HG02970 (cell line): ENCODE measurements around the gene POGZ.
"Not testable (repeated sequence)": the region's sequence is repeated elsewhere in the genome, so short reads cannot be mapped to it uniquely, and the experiment has no call there.

Experiments
- ATAC-seq: cut with Tn5 transposase; IDR thresholded peaks from one replicate; pipeline ENCODE4 v1.9.1; 2021; ENCODE audit warnings: mild to moderate bottlenecking, moderate library complexity, moderate number of reproducible peaks; ENCODE audit not compliant: unreplicated experiment, low FRiP score

The POGZ gene

DNA sequence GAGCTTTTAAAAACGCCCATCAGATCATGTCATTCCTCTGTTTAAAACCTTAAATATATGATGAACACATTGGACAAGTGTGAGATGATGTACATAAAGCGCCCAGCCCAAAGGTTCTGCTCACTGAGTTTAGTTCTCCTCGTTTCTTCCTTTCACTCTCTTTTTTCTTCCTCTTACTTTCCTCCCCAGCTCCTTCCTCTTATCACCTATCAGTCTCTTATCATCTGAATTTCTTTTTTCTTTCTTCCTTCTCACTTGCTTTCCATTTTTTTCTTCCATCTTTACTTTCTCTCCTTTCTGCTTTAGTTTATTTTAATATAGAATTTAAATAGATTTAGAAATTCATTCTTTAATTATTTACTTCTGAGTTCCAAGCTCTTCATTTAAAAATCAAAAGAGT, 17.8 kb upstream of the POGZ start:
- ATAC-seq = no peak

DNA sequence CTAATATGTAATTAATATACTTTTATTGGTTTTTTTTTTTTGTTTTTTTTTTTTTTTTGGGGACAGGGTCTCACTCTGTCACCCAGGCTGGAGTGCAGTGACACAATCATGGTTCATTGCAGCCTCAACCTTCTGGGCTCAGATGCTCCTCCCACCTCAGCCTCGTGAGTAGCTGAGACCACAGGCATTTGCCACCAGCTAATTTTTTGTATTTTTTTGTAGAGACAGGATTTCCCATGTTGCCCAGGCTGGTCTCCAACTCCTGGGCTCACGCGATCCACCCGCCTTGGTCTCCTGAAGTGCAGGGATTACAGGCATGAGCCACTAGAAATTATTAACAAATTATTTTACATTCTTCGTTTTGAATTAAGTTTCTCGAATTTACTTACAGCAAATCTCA, 16.8 kb upstream of the POGZ start:
- no peak for ATAC-seq

DNA sequence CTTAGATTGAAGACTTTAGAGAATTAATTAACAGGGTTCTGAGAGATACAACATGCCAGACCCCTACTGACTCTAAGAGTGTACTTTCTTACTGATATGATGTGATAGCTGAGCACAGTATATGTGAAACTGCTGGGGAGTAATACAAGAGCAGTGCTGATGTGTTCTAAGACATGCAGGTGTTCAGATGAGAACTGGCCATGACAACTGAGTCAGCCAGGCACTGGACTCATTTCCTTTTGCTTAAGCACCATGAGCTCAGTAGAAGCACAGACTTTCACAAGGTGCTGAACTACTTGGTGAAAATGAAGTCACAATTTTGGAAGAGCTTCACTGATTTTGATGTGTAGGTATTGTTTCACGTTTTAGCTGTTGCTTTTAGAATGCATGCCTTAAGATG, 15.9 kb upstream of the POGZ start:
- no peak for ATAC-seq

DNA sequence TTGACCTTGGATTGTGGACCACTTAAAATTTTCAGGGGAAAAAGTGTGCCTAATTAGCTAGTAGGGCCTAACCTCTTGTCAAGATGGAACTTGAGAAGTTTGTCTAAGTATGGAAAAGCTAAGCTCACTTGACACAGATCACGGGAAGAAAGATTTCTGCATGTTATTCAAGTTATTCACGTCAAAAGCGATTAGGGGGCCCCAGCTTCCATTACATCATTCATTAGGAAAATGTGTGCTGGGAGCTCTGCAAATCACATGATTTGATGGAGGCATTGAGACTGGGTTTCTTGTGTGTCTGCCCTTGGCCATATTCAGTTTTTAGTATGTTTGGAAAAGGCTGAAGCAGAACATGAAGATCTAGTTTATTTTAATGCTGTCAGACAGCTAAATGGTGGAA, 15.5 kb upstream of the POGZ start:
- no peak for ATAC-seq

DNA sequence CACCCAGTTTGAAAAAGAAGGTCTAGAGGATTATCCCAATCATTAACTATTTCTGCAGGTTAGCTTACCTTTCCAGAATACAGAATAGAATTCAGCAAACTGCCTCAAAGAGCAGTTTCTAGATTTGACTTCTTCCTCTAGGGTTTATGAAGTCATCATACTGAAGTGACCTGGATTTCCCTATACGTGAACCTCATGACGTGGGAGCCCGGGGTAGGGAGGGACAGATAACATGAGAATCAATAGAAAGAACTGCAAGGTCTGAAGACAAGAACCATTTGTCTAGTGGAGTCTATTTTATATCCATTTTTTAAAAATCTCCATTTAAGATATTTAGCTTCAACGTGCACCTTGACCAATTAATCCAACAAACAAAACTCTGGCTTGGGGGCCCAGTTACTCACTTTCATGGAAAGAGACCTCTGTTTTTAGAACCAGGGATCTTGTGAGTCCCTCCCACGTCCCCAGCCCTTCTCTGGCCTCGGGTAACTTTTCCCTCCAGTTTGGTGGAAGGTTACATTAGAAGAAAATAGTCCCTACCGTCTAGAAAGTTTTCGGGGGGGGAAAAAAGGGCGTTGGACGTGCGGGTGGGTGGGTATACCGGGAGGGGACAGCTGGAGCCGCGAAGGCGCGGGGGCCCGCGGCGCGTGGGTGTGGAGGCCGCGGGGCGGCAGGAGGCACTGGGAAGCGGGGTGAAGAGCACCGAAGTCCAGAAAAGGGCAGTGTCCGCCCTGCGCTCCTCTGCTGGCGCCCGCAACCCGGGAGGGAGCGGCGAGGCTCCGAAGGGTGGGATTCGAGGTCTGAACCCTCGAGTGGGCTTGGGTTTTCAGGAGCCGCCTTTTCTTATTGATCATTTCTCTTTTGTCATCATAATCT, 13.8 kb upstream of the POGZ start:
- ATAC-seq = no peak

DNA sequence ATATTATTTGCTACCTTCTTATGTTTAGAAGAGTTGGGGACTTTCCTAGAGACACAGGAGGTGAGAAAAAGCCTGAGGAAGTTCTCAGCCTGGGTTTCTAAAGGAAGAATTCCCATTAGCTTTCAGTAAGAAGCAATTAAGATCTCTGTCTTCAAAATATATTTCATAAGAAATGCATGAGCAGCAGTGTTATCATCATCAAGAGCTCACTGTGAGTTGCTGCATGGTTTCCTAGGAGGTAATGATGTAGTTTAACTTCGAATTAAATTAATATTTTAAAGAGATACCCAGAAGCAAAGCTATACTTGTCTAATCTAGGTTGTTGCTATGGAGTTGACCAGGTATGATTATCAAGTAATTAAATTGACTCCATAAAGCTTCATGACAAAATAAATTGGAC, 5.7 kb upstream of the POGZ start:
- no peak for ATAC-seq

DNA sequence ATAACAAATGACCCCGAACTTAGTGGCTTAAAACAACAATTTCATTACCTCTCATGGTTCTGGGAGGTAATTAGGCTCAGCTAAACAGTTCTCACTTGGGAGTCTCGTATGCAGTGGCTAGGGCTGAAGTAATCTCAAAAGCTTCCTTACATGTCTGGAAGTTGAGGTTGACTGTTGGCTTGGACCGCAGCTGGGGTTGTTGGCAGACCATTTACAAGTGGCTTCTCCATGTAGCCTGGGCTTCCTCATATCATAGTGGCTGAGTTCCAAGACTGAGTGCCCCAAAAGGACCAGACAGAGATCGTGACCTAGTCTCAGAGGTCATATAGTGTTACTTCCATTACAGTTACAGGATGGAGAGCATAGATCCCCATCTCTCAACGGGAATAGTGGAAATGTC, 2.4 kb upstream of the POGZ start:
- no peak for ATAC-seq

DNA sequence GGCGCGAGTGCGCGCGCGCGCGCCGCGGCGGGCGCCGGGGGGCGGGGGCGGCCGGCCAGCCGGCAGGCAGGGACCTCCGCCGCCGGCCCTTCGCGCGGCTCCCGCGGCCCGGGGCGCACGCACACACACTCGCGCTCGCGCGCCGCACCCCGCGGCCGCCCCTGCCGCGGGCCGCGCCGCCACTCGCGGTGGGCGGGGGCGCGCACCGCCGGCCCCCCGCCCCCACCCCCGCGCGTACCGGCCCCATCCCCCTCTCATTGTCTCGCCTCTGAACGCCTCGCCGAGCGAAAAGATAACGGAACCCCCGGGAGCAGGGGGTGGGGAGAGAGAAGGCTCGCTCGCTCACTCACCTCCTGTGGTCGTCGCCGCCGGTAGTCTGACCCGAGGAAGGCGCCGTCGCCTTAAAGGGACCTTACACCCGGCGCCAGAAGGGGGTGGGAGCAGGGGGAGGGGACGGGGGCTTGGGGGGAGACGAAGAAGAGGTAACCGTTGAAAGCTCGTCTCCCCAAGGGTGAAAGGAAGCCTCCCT, 428 bp downstream of the POGZ start:
- ATAC-seq = peak; percentile 31

DNA sequence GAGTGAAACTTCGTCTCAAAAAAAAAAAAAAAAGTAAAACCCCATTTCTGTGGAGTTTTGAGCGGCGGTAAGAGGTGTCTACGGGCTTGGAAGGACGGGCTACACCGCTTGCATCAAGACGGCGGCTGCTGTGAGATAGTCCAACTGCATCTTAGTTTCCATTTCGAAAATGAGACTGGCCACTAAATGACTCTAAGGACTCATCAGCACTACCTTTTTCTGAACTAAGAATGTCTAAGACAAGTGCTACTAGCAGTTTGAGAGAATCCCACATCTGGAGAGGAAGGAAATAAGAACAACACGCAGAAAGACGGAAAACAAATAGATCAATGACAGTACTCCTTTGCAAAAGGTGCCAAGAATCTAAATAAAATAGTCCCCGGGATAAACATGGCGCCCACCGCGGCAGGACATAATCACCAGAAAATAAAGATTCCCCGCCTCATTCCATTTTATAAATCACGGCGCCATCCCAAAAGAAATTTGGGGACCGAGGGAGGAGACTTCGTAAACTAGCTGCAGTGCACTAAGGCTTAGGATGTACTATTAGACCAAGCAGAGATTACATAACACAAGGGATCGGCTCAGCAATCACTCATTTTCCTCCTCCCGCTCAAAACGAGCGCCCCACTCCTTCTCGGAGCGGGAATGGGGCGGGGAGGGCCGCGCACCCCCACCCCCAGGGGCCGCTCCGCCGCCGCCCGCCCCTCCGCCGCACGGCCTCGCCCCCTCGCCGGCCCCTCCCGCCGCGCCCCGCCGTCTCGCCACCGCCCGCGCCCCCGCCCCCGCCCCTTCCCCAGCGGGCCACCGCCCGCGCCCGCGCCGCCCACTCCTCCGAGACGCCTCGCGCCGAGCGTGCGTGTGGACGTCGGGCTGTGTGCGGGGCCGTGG, 1.1 kb downstream of the POGZ start:
- peak; percentile 49 for ATAC-seq

DNA sequence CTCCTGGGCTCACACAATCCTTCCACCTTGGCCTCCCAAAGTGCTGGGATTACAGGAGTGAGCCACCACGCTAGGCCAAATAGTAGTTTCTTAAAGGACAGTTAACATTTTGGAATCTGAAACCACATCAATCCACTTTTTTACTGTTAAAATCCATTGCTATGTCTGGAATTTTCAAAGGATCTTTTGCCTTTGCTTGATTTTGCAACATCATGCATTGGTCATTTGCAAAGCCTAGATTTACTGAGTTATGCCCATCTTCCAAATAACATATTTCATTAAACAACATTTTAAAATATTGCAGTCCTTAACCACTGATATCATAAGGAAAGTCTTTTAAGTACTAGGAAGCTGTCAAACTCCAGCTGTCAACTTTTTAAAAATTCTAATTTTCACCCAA, 3.3 kb downstream of the POGZ start:
- no peak for ATAC-seq

DNA sequence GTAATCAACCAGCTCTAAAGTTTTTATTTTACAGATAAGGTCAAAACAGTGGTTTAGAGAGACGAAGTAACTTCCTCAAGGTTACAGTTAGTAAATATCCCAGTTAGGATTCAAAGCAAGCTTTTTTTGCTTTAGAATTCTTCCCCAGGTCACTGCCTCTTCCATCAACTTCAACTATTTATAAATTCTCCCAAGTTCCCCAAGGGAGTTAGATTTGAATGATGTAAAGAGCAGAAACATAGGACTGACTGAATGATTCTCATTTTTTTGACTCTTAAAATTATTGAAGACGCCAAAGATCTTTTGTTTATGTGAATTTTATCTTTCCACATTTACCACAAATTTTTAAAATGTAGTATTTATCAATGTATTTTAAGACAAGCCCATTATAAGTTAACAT, 4.1 kb downstream of the POGZ start:
- no peak for ATAC-seq

DNA sequence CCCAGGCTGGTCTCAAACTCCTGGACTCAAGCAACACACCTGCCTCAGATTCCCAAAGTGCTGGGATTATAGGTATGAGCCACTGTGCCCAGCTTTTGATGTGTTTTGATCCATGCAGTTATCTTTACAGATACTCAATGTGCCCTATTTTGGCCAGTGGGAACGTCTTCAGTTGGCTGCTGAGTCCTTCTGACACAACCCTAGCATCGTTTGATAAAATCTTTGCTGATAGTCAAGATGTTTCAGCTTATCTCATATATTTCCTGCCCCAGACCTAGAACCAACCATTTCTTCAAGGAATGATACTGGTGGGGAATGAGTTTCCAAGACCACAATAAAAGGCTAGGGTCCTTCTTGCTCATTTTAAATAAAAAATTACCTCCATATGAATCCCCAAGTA, 11.6 kb downstream of the POGZ start:
- no peak for ATAC-seq

DNA sequence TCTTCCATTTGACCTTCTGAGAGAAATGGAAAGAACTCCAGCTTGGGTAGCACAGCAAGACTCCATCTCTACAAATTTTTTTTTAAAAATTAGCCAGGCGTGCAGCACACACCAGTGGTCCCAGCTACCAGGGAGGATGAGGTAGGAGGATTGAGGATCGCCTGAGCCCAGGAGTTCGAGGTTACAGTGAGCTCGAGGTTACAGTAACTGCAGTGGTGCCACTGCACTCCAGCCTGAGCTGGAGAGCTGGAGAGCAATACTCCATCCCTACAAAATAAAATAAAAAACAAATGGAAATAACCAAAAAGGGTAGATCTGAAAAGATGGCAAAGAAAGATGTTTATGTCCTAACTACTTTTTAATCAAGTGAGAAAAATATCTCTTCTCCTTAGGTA, 14.5 kb downstream of the POGZ start:
- no peak for ATAC-seq

DNA sequence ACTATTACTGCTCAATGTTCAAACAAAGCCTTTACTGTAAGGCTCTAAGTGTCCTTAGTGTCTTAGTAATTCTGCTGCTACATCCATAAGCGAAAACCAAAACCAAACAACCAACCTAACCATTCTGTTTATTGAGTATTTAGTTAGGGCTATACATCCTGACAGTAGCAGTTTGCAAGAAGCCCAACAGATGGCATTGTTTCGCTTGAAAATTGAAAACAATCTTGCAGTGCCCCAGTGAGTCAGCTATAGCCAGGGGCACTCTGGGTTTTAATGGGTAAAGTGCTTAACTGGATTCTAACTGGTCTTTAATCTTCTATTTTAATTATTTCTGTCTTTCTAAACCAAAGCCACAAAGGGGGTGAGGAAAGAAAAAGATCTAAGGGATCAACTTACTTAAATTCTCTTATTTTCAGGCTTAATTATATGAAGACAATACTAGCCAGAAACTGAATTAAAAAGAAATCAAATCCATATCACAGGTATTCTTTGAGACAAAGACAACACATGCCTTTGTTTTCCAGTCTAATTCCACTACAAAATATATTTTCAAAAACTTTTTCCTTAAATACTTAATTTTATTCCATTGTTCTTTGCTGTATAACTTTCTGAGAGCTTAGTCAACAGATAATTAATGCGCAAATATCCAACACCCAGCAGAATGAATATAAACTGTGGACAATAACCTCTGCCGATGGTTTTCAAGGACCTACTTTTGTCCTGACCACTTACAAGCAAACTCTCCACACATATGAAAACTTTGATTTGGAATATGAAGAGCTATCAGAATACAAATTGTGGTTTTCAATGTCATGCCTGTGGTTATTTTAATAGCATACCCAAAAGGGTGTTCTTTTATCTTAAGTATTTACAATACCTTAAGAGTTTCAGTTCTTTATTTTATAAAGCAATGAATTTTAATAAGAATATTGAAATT, 15.2 kb downstream of the POGZ start:
- ATAC-seq = no peak

DNA sequence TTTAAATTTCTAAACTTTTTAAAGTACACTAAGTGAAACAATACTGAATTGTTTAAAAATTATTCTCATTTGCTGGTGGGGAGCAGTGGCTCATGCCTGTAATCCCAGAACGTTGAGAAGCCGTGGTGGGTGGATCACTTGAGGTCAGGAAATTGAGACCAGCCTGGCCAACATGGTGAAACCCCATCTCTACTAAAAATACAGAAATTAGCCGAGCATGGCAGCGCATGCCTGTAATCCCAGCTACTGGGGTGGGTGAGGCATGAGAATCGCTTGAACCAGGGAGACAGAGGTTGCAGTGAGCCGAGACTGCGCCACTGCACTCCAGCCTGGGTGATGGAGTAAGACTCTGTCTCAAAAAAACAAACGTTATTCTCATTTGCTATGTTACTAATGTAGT, 21.9 kb downstream of the POGZ start:
- not testable (repeated sequence) for ATAC-seq

DNA sequence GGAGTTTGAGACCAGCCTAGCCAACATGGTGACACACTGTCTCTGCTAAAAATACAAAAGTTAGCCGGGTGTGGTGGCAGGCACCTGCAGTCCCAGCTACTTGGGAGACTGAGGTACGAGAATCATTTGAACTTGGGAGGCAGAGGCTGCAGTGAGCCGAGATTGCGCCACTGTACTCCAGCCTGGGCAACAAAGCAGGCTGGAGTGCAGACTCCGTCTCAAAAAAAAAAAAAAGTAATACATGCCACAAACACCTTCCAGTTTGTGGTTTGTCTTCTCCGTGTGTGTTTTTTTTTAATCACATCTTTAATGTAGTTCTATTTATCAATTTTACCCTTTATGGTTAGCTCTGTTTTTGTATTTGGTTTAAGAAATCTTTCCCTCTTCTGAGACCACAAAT, 22.3 kb downstream of the POGZ start:
- ATAC-seq = no peak

DNA sequence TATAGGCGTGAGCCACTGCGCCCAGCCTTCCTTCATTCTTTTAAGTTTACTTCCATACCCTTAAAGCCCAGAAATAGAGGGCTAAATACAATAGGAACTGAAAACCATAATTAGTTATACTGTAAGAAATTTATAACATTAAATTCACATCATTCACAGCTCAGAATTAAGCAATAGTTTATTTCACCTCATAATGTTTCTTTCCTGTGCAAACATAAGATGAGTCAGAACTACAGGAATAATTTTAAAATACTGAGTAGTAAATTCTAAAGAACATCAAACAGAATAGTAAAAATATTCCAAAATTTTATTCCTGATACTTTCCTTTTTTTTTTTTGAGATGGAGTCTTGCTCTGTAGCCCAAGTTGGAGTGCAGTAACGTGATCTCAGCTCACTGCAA, 24.1 kb downstream of the POGZ start:
- no peak for ATAC-seq

DNA sequence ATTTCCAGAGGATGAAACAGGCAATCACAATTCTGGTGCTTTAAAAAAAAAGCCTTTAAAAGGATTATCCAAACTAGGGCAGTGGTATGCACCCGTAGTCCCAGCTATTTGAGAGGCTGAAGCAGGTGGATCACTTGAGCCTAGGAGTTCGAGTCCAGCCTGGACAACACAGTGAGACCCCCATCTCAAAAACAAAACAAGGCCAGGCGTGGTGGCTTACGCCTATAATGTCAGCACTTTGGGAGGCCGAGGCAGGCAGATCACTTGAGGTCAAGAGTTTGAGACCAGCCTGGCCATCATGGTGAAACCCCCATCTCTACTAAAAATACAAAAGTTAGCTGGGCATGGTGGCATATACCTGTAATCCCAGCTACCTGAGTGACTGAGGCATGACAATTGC, 25.5 kb downstream of the POGZ start:
- not testable (repeated sequence) for ATAC-seq

DNA sequence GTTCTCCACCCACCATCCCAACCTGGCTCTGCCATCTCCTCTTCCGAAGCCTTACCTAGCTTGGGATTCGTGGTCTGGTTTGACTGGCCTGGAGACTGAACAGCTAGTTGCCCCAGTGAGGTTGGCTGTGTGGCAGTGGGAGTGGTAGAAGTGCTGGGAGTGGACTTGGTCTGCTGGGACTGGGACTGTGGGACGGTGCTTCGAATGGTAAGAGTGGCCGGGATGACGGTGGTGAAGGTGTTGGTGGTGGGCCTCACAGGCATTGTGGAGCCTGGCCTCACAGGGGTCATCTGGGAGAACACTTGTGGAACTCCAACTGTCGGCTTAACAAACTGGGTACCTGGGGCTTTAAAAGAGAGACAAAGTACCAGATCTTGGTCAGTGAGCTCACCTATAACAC, 31.2 kb downstream of the POGZ start:
- no peak for ATAC-seq

DNA sequence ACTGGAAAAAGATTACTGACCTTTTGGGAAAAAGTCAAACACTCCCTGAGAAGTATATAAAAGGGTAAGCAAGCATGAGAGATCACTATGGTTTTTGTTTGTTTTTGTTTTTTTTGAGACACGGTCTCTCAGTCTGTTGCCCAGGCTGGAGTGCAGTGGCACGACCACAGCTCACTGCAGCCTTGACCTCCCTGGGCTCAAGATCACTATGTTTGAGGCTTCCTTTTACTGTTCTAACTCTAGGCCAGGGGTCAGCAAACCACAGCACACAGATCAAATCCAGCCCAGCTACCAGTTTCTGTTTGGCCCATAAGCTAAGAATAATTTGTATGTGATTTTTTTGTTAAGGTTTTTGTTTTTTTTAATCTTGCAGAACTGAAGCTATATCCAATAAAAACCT, 34.2 kb downstream of the POGZ start:
- ATAC-seq = no peak
